Right ventricle myocardium superior (tissue), 1 donor: ENCODE results near the gene FOXP1. TPM values are rescaled to one million over a fixed set of nuclear protein-coding genes. Genes with fewer than 3 reads are reported as not detected.

Experiments
- ATAC-seq: fragments of 200-7000 bp; cut with Tn5 transposase; one replicate; pipeline ENCODE4 v1.9.1; 2020; ENCODE audit warnings: mild to moderate bottlenecking; ENCODE audit not compliant: poor library complexity
- DNase-seq: peaks from one replicate; pipeline ENCODE4 v3.0.0-alpha.2; 2020
- intact Hi-C: fragments of 100-400 bp; cut with DNase I; formaldehyde crosslinking; loops from one replicate; pipeline ENCODE4 v1.11.2; 2022
- total RNA-seq: library from RNA; stranded (reverse); fragmentation: NEBNext Ultra II Directional; extraction: Animal tissue kit (Norgen Biotek cat#: 25700); gene quantifications from one replicate; pipeline ENCODE4 v1.2.1, GENCODE V29; 2021
- donor health status: DM: no; HTN: yes; CAD: no; lungs with severe emphysema.

FOXP1 gene
- total RNA-seq, 1 donor from 2014 or later = 36.3 TPM

DNA sequence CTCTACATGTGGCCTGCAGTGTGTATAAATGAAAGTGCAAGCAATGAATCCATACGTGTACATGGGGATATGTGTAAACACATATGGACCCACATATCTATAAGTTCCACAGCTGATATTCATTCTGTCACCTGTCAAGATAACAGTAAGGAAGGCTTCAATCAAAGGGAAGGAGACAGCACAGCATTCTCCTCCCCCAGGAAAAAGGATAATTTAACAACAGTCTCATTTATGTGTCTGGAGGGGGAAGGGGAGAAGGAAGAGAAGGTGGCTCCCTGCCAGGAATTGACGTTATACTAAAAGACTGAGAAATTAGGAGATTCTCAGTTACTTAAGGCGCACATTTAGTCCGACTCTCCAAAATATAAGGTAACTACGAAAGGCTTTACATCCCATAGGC lies 345.9 kb downstream of the FOXP1 start:
- intact Hi-C loops = no loop called here
- DNase-seq (no peak), ATAC-seq (no peak)

DNA sequence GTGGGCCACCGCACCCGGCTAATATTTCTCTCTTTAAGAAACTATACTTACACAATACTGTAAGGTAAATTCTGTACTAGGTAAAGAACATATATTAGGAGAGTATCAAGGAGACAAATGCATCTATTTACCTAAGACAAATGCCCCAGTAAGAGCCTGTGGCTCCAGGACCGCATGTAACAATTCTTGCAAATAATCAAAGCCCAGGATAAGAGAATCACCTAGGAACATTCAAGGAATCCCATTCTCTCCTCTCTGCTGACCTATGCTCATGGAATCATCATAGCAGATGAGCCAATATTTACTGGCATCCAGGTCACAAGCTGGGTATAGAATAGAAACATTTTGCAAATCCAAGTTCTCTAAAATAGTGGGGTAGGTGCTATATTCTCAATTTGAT lies 347.7 kb downstream of the FOXP1 start:
- DNase-seq (no peak), ATAC-seq (no peak)
- intact Hi-C loops = no loop called here

DNA sequence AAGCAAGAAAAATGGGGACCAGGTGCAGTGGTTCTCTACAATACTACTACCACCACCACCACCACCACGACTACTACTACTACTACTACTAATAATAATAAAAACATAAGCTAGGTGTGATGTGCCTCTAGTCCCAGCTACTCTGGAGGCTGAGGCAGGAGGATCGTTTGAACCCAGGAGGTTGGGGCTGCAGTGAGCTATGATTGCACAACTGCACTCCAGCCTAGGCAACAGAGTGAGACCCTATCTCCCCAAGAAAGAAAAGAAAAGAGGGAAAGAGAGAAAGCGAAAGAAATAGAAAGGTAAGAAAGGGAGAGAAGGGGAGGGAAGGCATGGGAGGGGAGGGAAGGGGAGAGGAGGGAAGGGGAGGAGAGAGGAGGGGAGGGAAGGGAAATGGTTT lies 350.6 kb downstream of the FOXP1 start:
- no peak for ATAC-seq
- no peak for DNase-seq
- intact Hi-C loops = no loop called here

DNA sequence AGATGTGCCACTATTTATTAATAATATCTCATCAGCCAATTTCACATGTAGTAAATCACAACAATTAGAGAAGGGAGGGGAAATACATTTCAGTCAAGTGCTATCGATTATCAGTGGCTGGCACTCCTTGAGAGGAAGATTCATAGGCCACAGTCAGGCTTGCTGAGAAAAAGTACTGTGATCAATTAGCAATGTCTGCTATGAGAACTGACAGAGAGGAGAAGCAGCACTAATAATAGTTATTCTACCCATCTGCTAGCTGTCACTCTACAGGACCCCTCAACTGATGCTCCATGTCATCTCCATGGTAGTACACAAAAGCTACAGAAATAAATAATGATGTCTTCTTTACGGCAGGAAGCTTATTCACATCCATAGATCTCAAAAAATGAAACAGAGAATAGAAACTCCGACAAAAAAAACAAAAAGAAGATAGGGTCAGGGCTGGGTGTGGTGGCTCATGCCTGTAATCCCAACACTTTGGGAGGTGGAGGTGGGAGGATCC lies 351.3 kb downstream of the FOXP1 start:
- ATAC-seq (no peak), DNase-seq (no peak)
- intact Hi-C loops = no loop called here

DNA sequence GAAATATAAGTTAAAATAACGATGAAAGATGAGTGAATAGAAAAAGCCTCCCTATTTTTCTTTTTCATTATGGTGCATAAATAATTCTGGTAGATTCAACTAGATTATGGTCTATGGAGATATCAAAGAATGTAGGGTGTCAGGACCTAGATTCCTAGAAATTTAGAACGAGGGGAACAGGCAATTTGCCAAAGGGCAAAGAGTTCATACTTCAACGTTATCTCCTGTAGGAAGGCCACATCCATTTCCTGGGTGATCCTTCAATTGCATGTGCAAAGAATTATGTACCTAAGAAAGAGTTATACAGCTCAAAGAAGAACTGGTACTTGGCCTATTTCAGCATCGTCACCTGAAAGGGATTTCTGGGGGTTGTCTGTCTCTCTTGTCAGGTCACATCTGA lies 351.8 kb downstream of the FOXP1 start:
- ATAC-seq (no peak), DNase-seq (no peak)
- intact Hi-C loops = no loop called here

DNA sequence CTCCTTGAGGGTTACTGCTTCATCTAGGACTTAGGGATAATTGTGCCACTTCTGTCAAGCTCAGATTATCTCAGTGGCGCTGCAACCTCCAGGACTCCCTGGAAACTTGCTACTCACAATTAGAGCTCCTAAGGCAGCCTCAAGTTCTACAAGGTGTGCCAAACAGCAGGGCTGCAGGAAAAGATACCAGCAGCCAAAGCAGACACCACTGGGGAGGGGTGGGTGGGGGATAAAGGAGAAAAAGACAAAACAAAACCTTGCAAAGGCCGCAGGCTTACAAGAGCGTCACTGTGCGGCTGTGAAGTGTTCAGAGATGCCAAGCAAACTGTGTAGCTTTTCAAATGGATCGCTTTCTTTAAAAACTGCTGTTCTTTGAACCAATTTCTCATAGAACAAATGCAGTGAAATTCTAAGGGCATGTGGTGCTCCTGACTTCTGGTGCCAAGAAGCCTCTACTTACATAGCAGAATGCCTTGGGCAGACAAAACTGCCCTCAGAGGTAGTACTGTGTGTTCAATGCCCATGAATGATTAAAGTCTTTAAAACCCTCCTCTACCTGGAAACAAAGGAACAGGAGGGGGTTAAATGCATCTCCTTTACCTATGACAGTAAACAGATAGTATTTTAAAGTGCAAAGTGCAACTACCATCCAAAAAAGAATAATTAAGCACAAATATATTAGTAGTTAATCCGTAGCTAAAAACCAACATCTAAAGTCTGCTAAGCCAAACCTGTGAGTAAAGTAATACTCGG lies 353.4 kb downstream of the FOXP1 start:
- DNase-seq (no peak), ATAC-seq (no peak)
- intact Hi-C loops = no loop called here

DNA sequence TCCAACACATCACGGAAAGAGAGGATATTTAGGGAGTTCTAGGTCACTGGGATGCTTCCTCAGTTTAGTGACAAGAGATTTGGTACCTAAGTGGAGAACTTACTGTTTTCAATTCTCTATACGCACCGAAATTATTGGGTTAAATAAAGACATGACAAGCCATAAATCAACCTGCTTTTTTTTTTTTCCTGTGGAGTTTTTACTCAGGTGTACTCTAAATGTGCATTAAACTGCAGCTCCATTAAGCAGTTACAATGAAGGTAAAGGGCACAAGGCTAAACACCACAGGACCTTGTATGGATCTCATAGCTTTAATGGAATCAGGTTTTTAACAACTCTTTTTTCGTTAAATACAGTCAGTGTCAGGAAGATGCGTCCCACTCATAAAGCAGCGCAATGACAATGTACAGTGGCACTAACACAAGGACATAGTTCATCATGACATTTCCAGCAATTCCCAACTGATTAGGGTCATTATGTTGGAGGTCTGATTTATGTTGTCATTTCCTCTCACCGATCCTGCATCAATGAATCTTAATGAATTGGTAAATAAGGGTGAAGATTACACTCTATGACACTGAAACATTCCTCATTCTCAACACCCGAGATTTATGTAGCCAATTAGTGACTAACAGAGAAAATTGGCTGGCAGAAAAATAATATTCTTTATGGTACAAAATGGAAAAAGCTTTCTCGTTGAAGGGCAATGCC lies 355.2 kb downstream of the FOXP1 start:
- DNase-seq = no peak
- intact Hi-C loops = no loop called here
- ATAC-seq = no peak

DNA sequence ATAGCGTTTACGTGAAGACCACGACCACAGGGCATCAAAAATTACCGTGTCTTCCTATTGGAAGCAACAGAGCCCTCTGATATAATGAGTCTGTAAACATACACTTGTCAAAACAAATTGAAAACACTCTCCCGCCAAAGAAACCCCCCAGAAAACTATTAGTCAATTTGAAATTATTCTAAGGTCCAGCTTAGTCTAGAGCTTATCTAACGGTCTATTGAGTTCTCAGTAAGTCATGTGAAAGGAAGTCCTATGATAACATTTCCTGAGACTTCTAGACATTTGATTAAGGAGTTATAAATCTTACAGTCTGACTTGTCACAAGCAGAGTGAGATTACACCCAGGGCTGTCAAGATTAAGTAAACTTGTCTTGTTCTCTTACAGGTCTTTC lies 356.3 kb downstream of the FOXP1 start:
- intact Hi-C loops = no loop called here
- ATAC-seq (no peak), DNase-seq (no peak)

DNA sequence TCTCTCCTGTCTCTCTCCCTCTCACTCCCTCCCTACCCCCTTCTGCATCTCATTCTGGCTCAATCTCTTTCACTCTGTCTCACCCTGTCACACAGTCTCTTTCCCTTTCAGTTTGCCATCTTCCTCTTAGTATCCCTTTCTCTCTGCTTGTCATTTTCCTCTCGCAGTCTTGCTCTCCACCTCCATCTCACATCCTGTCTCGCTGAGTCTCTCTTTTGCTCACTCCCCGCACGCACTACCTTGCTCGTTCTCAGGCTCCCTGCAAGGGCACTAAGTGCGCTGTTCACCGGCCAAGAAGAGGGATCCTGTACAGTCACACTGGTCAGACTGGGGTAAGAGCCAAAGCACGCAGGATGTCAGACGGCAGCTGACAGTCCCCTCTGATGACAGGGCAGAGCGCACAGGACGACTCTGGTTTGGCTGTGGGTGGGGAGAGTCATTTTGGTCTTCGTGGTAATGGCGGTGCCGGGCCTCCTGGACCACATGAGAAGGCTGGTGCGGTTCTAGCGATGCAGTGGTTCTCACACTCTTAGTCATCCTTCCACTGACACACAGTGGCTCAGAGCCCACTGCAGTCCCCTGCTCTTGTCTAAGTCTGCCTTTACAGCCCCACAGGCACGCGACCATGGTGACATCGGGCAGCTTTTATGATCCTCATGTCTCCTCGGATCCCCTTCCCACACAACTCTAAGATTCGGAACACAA lies 356.8 kb downstream of the FOXP1 start:
- intact Hi-C loops = no loop called here
- peak; percentile 94 for ATAC-seq
- peak; percentile 70 for DNase-seq

DNA sequence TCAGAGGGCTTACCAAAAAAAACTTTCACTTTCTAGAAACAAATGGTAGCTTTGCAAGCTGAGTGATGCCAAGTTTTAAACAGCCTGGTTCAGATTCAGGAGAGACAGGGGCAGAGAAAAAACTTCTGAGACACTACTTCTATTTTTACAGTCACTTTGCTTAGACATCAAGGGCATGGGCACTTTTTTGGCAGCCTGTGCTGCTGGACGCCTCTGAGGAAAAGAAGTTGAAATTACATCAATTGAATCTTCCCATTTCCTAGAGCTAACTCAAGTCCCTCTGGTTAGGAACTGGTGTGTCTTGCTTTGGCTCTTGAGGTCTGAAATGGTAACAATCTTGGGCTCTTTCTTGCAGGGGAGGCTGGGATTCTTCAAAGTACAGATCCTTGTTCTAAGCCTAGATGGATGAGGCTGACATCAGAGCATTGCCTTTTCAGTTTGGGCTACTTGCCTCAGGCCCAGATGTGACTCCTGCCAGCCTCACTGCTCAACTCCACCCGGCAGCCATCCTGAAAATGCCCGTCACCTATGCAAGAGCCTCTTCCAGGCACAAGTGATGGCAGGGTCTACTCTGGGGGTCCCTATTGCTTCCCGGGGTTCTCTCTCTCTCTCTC lies 357.5 kb downstream of the FOXP1 start:
- ATAC-seq = peak; percentile 49
- no peak for DNase-seq
- intact Hi-C loops = no loop called here

DNA sequence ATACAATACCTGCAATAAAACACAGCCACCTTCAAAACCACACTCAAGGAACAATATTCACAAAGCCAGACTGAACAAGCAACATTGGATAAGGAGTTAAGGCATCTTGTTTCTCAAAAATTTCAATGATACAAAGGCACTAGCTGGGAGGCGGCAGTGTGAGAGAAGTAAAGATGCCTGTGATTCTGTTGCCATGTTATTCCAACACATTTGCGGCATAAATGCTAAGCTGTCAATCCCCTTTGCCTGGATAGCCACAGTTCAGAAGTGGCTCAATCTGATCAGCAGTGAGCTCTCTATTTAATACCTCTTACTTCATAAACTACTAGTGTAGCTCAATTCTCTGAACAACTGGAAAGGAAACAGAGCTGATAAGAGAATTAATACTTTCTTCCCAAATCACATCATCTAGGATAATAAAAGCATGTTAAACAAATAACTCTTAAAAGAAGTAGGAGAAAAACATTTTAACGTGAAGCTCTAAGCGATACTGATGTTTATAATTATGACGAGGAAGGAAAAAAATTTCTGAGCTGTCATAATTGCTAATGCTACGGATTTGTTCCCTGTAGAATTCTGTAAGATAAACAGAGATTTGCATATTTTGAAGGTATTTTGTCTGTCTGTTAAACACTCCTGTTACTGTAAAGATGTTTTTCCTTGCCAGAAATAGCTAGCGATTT lies 358.4 kb downstream of the FOXP1 start:
- DNase-seq (no peak), ATAC-seq (no peak)
- intact Hi-C loops = no loop called here

DNA sequence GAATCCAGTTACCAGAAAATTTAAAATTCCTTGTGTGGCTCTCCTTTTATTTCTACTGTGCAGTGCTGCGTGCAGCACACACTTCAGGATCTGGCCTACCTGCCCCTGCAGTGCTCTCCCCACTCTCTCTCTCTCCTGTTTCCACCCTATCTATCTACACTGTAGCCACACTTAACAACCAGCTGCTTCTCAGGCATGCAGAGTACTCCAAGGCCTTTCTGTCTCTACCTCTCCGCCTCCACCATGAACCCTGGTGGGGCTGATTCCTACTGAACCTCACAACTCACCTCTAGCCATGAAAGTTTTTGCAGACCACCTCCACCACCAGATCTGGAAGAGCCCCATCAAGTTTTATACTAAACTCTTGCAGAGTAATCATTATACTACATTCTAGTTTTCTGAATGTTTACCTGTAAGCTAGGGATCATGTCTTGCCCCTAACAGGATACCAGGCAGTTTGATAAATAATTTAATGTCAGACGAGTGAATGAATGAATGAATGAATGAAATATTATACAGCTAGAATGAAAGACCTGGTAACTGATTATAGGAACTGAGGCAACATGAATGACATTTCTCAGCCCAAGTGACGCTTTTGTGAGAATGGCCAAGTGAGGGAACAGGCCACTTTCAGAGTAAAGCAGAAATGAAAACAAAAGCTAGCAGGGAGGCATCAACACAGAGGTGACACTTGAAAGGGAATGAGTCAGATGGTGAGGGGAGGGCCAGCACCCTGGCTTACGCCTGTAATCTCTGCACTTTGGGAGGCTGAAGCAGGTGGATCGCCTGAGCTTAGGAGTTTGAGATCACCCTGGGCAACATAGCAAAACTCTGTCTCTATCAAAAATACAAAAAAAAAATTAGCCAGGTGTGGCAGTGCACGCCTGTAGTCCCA lies 363.5 kb downstream of the FOXP1 start:
- intact Hi-C loops = no loop called here
- DNase-seq (no peak), ATAC-seq (peak; percentile 41)

DNA sequence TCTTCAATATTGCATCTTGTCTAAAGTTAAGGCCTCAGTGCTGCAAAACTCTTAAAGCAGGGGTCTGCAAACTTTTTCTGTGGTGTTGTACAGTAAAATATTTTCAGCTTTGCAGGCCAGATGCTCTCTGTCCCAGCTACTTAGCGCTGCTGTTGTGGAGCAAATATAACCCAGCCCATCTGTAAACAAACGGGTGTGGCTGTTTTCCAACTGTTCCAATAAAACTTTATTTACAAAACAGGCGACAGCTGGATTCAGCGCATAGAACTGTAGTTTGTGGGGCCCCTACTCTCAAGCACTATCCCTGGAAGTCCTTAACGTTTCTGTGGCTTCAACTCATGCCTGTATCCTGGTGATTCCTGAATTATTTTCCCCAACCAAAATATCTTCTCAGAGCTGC lies 365.0 kb downstream of the FOXP1 start:
- DNase-seq = no peak
- no peak for ATAC-seq
- intact Hi-C loops = no loop called here

DNA sequence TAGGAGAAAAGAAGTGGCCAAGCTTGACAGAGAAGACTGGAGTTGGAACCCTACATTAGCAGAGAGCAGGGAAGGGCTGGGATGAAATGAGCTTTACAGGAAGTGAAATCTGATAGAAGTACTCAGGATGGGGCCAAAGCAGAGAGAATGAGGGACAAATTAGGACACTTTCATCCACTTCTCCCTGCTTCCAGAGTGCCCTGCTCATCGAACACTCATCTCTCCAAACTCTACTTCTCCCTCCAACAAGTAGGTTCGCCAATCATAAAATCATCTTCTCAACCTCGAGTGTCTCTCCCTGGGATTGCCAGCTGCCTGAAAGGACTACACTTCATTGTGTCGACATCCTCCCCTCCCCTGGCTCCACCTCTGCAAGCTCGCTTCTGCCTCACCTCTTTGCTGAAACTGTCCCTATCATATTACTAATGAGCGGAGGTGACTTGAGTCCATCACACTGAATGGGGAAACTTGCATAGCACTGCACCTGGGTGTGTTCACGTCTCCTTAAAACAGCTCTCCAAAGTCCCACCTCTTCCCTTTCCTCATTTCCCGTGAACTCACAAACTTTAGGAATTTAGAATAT lies 365.8 kb downstream of the FOXP1 start:
- no peak for ATAC-seq
- intact Hi-C loops = no loop called here
- no peak for DNase-seq

DNA sequence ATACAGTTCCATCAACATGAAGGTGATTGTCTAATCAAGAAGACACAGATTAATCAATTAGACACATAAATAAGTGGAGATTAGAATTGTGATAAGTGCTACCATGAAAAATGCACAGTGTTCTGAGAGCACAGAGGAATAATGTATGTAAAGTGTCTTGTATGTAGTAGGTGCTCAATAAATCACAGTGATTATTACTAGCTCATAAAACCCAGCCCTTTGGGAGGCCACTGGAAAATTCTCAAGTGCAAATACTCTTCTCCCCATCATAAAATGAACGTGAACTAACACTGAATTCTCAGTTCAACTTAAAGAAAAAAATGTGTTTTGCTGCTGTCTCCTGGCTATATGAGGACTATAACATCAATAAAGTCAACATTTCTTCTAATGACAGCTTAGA lies 368.2 kb downstream of the FOXP1 start:
- DNase-seq (no peak), ATAC-seq (no peak)
- intact Hi-C loops = no loop called here

DNA sequence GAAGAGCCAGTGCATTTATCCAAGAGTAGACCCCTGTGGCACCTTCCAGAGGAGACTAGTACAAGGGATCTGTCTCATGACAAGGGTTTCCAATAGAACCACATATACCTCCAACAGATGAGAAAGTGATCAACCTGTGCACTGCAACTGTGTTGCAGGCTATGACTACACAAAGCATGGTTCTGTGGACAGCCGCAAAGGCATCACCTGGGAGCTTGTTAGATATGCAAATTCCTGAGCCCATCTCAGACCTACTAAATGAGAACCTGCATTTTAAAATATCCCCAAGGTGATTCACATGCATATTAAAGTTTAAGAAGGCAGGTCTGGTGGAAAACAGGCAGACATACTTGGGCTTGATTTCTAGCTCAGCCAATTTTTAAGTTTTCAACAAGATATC lies 368.7 kb downstream of the FOXP1 start:
- intact Hi-C loops = no loop called here
- DNase-seq (no peak), ATAC-seq (no peak)

DNA sequence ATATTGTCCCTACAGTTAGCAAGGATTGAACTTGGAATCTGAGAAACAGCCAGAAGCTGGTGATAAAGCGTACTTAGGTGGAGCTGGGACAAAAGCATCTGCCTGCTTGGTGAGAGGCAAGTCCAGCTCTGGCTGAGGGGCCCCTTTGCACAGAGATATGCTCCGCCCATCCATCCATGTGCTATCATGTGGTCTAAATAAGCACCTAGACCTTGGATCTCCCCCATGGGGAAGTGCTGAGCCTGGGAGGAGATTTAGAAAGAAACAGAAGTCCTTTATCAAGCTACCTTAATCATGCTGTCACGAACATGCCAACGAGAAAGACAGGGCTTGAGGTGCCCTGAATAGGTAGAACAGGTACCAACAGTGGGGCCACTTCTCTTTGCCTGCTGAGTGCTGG lies 369.5 kb downstream of the FOXP1 start:
- ATAC-seq (no peak), DNase-seq (no peak)
- intact Hi-C loops = no loop called here

DNA sequence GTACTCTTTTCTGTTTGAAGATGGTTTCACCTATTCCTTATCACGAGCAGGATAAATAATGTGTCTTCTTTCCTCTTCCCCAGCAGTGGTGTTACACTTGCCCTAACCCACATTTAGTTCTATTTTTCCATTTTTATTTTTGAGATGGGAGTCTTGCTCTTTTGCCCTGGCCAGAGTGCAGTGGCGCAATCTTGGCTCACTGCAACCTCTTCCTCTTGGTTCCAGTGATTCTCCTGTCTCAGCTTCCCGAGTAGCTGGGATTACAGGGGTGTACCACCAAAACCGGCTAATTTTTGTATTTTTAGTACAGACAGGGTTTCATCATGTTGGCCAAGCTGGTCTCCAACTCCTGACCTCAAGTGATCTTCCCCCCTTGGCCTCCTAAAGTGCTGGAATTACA lies 372.4 kb downstream of the FOXP1 start:
- ATAC-seq (peak; percentile 25), DNase-seq (peak; percentile 58)
- intact Hi-C loops = no loop called here
